H1 (cell line): ENCODE measurements around the gene DLEC1.

ENCODE experiments used
- CTCF ChIP-seq, 3 experiments: IDR thresholded peaks; 1 replicate in 2 of 3; 2 replicates in 1 of 3; pipeline versions ENCODE4 v1.5.1 to v1.6.1; 2011; ENCODE audit warnings: low read length in 3 of 3, mild to moderate bottlenecking in 3 of 3, inconsistent platforms in 2 of 3, low read depth in 1 of 3, moderate library complexity in 1 of 3; ENCODE audit not compliant: insufficient read depth in 1 of 3; ENCODE audit errors: control extremely low read depth in 1 of 3
- HDAC2 ChIP-seq, 2 experiments: fragments of 300-600 bp in 1 of 2; sonication (generic) in 1 of 2; IDR thresholded peaks; 2 replicates each; pipeline ENCODE4 v1.6.1; 2011 to 2012; ENCODE audit warnings: low read depth in 2 of 2, low read length in 2 of 2, mild to moderate bottlenecking in 2 of 2, moderate library complexity in 2 of 2, borderline replicate concordance in 1 of 2, inconsistent platforms in 1 of 2
- MAX ChIP-seq: IDR thresholded peaks from 2 replicates; pipeline ENCODE4 v1.6.1; 2012; ENCODE audit warnings: inconsistent platforms
- POLR2A ChIP-seq, 2 experiments: IDR thresholded peaks; 1 replicate in 1 of 2; 2 replicates in 1 of 2; pipeline ENCODE4 v1.6.1; 2011; ENCODE audit warnings: low read depth in 2 of 2, low read length in 2 of 2, mild to moderate bottlenecking in 2 of 2; ENCODE audit errors: control extremely low read depth in 1 of 2
- SIN3A ChIP-seq, 2 experiments: IDR thresholded peaks in 1 of 2; conservative IDR thresholded peaks in 1 of 2; 2 replicates each; pipeline ENCODE4 v1.6.1; 2011 to 2012; ENCODE audit warnings: low read length in 2 of 2, improper control_type of control experiment in 1 of 2, low read depth in 1 of 2, mild to moderate bottlenecking in 1 of 2
- TEAD4 ChIP-seq: IDR thresholded peaks from 2 replicates; pipeline ENCODE4 v1.6.1; 2012; ENCODE audit warnings: low read depth, low read length, inconsistent platforms, mixed read lengths

GRCh38 chr3:38099518-38099917 lies 60.5 kb downstream of the DLEC1 start:
- TF ChIP-seq CTCF (IDR thresholded peaks at IDR 0.05; ENCODE audit: control extremely low read depth in 1 of 3, insufficient read depth in 1 of 3, low read depth in 1 of 3, low read length in 3 of 3) (no peak), TEAD4 (no peak), POLR2A (IDR thresholded peaks at IDR 0.05; ENCODE audit: control extremely low read depth in 1 of 2, low read depth in 2 of 2, low read length in 2 of 2) (no peak), SIN3A (conservative IDR thresholded peaks at IDR 0.05 in 1 of 2, IDR thresholded peaks at IDR 0.05 in 1 of 2; ENCODE audit: low read depth in 1 of 2, low read length in 2 of 2) (no peak), HDAC2 (IDR thresholded peaks at IDR 0.05; ENCODE audit: borderline replicate concordance in 1 of 2, low read depth in 2 of 2, low read length in 2 of 2) (no peak), MAX (no peak)
